Medulla oblongata (tissue), 1 donor: Measurements from ENCODE around the gene CGB3.

Experiments
- DNase-seq: peaks from one replicate; pipeline ENCODE4 v3.0.0-alpha.2; 2015; ENCODE audit errors: extremely low spot score

CGB3 gene

DNA sequence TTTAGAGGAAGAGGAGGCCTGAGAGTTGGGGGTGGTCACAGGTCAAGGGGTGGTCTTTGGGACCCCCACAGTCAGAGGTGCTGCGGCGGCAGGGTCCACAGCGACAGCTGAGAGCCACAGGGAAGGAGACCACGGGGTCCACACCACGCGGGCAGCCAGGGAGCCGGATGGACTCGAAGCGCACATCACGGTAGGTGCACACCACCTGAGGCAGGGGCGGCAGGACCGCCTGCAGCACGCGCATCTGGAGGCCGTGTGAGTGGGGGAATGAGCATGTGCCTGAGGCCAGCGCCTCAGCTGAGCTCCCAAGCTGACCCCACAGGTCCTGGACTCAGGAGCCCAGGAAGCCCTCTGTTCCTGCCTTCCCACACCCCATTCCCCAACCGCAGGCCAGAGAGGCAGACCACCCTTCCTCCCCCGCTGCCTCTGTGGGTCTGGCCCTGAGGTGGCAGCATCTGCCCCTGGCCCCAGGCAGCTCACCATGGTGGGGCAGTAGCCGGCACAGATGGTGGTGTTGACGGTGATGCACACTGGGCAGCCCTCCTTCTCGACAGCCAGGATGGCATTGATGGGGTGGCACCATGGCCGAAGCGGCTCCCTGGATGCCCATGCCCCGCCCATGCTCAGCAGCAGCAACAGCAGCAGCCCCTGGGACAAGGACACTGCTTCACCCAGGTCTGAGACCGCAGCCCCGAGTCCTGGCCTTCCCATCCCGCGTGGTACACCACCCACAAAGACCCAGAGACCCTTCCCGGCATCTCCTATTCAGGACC, 7.9 kb downstream of the CGB3 start:
- no peak for DNase-seq

DNA sequence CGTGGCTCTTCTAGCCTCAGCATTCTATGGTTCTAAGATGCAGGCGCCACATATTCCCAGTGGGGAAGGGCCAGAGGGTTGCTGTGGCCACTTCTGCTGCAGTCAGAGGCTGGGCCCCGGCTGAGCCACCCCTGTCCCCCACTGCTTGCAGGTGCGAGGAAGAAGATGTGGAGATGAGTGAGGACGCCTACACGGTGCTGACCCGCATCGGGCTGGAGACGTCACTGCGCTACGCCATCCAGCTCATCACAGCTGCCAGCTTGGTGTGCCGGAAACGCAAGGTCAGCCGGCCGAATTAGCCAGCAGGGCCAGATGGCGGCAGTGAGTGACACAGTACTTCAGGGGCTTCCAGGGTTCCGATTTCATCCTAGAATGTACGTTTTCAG, 9.3 kb downstream of the CGB3 start:
- DNase-seq, result no peak

DNA sequence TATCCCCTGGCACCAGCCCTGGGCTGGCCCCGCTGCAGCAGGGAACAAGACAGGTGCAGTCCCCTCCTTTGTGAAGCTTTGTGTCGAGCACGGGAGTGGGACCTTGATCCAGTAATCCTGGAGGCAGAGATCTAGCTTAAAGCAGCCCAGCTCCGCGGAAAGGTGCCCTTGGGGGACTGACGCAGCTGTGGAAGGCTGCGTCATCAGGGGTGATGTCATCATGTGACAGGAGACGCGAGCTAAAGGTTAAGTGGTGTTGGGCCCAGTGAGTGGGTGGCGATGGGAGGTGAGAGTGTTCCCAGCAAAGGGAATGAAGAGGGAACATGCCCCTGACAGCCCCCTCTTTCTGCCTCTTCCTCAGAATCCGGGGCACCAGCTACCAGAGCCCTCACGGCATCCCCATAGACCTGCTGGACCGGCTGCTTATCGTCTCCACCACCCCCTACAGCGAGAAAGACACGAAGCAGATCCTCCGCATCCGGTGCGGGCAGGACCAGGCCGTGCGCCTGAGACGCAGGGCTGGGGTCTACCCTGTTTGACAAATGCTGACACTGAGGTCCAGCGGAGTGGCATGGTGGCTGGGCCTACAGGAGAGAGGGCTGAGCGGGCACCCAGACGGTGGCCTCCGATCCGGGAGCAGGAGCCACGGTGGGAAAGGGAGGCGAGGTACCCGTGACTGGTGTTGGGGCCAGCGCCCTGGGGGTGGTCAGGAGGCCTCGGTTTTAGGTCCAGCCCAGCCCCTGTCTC, 9.8 kb downstream of the CGB3 start:
- DNase-seq, result no peak

DNA sequence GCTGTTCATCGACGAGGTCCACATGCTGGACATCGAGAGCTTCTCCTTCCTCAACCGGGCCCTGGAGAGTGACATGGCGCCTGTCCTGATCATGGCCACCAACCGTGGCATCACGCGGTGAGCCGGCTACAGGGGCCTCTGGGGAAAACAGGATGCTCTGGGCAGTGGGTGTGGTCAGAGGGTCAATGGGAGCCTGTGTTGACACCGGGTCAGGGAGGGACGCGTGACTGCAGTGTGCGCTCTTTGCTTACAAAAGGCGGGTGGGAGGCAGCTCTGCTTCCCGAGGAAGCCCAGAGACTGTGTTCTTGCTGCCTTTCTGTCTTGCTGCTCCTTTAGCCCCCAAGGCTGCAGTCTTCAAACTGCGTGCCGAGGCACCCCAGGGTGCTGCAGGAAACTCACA, 12.9 kb downstream of the CGB3 start:
- DNase-seq, result no peak

DNA sequence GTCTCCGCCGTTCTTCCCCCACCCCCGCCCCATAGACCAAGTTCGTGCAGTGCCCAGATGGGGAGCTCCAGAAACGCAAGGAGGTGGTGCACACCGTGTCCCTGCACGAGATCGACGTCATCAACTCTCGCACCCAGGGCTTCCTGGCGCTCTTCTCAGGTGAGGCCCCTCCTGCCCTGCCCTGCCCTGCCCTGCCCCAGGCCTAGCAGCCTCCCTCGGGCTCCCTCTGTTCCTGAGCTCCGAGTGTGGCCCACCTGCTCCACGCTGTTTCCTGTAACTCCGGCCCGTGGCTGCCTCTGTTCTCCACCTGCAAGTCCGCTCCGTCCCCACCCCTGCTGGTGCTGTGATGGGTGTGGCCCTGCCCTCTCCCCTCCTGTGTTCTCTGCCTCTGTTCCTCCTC, 13.7 kb downstream of the CGB3 start:
- DNase-seq, result no peak

DNA sequence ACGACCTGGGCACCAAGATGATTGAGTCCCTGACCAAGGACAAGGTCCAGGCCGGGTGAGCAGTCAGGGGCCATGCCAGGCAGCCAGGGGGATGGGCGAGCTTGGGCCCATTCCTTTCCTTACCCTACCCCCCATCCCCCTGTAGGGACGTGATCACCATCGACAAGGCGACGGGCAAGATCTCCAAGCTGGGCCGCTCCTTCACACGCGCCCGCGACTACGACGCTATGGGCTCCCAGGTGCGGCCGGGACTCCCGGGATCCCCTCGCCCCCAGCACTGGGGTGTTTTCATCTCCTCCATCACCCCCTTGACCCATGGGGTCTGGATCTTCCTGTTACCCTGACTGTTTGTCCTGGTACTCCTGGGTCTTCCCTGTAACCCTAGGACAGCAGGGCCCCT, 14.3 kb downstream of the CGB3 start:
- DNase-seq, result no peak

DNA sequence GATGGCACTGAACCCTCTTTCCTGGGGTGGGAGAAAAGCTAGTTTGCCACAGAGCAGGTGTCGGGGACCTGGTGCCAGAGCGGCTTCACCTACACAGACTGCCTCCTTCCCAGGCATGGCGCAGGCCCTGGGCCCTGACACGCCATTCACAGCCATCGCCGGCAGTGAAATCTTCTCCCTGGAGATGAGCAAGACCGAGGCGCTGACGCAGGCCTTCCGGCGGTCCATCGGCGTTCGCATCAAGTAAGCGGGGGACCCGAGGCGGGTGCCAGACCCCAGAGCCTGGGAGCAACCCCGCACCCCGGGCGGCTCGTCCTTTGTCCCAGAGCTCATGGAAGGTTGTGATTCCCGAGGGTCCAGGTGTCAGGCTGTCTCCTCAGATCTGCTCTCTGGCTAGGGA, 17.2 kb downstream of the CGB3 start:
- DNase-seq, result no peak

DNA sequence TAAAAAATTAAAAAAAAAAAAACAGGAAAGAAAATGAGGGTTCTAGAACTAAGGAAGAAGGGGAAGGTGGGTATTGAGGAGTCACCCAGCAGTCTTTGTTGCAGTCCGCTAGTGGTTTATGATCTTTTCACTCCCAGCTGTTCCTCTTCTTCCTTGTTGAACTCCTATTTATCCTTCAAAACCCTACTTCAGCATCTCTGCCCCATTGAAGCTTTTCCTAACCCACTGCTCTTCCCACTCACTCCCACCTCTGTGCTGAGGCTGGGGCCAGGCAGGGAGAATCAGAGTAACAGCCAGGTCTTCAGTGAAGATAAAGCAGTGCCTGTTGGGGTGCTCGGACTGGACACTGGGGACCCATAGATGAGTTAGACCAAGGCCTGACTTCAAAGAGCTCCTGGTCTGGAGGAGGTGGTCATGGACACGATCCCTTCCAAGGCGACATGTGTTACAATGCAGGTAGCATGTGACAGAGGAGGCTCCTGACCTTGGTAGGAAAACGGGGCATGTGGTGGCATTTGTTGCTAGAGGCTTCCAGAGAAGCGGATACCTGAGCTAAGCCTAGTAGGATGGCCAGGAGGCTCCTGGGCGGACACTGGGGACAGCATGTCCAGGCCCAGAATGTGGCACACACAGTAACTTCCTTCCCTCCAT, 19.0 kb downstream of the CGB3 start:
- no peak for DNase-seq

DNA sequence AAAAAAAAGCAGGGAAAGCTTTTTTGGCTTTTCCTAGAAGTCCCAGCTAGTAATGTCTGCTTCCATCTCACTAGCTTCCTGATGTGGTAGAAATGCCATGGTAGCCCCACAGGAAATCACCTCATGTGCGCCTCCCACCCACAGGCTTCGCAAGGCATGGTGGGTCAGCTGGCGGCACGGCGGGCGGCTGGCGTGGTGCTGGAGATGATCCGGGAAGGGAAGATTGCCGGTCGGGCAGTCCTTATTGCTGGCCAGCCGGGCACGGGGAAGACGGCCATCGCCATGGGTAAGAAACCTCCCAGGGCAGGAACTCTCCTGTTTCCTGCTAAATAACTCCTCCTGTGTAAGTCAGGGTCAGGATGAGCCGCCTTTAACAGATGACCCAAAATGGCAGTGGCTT, 20.0 kb downstream of the CGB3 start:
- no peak for DNase-seq

DNA sequence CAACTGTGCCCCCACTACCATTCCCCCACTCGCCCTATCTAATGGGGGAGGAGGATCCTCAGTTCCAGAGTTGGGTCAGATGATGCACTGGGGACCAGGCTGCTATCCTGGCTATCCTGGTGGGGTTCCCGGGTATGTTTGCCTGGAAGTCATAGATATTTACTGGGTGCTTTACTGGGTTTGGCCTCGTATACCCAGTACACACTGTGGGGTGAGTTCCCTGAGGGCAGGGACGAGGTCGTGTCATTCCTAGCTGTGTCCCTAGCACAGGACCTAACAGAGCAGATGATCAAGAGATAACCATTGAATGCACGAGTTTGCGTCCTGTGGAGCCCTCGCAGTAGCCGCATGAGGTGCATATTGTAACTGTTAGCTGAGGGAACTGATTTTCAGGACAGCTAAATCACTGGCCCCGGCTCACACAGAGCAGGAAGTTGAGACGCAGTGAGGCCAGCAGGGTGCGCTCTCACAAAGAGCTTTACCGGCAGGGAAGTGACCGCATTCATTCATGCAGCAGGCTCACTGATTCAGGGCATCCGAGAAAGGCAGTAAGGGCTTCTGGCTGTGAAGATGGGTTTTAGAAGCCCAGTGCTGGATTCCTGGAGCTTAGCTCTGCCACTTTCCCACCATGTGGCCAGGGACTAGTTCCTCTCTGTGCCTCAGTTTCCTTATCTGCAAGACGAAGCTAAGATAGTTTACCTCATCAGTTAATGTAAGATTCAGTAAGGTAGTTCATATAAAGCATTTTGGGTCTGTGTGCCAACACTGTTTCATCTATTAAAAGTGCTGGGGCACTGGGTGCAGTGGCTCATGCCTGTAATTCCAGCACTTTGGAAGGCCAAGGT, 24.4 kb downstream of the CGB3 start:
- DNase-seq, result no peak

DNA sequence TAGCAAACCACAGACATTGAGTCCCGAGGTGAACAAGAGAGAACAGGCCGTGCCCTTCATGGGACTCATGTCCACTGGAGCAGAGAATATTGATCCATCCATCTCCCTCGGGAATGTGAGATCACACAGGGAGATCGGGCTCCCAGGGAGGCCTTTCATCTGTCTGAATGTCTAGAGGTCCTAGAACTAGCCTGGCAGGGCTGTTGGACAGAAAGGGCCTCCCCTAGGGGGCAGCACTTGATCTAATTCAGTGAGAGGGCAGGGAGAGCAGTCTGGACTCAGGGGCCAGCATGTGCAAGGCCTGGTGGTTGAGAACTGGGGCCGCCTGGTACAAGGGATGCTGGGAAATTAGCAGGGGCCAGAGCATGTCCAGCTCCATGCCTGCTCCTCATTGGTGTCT, 26.2 kb downstream of the CGB3 start:
- no peak for DNase-seq

DNA sequence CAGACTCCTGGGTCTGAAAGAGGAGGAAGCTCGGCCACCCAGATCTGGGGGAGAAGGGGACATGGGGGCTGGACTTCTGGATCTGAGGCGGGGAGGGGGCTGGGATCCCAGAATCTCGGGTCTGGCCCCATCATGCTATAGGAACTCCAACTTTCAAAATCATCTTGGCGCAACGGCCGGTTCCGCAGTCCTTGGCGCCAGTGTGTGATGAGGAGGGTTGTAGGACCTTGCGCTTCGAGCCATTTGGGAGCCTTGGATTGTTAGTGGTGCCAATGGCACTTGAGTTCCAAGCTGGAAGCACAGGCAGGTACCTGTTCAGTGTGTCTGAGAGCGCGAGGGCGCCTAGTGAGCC, 30.1 kb downstream of the CGB3 start:
- DNase-seq, result no peak

DNA sequence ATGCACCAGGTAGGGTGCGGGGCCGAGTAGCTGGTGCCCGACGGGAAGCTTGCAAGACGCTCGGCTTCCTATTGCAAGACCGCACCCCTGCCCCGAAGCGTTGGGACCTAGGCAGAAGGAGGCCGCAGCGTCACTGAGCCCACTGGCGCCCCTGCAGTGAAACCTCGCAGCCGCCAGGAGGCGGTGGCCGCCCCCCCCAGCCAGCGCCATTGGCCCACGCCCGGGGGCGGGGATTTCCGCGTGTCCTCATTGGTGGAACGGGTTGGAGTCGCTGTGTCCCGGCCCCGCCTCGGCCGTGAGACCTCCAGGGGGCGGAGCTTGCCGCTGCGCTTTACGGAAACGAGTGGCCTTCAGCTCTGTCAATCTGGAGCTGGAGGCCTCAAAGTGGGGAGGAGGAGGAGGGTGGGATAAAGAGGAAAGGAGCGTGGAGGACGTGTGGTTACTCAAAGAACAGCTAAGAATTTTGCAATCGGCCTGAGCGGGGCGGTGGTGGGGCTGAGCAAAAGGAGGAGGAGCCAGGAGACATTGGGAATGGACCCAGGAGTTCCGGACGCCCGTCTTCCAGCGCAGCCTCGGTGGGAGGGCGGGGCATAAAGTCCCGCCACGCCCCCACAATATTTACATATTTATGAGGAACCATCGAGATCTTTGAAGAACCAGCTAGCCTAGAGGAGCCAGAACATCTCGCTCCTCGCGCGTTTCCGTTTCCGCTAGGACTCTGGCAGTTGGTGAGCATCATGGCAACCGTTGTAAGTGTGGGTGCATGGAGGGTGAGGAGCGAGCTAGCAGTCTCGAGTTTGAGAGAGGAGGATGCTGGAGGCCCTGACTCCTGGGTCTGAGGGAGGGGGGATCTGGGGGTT, 30.7 kb downstream of the CGB3 start, which contains the start of the genes GYS1 and RUVBL2:
TSS of gene GYS1 (minus strand) at position 135 of the 860 bp plus-strand sequence. CDS start 197 bp downstream, outside the sequence.
TSS of gene RUVBL2 (plus strand) at position 713 of the 860 bp plus-strand sequence. CDS start at position 738, 25 bp downstream.
- peak; percentile 100 for DNase-seq

DNA sequence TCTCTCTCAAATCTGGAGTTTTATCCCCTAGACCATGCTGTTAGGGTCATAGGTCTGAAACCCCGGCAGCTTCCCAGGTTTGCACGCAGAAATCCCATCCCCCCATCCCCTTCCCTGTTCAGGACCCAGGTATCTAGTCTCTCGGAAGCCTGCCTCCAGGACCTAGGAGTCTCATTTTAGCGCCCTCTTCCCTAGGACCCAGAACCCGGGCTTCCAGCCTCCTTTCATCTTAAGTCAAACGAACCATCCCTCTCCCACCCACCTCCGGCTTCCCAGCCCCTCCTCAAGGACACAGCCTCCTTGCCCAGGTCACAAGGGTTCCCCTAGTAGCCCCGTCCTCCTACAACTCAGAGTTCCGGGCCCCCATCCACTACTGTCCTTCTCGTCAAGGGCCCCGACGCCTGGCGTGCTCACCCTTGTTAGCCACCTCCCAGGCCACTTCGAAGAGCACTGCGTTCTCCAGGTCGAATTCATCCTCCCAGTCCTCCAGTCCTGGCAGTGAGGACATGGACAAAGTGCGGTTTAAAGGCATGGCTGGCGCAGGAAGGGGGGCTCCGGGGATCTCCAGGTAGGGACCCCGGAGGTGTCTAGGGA, 31.5 kb downstream of the CGB3 start:
- DNase-seq, result peak; percentile 38

DNA sequence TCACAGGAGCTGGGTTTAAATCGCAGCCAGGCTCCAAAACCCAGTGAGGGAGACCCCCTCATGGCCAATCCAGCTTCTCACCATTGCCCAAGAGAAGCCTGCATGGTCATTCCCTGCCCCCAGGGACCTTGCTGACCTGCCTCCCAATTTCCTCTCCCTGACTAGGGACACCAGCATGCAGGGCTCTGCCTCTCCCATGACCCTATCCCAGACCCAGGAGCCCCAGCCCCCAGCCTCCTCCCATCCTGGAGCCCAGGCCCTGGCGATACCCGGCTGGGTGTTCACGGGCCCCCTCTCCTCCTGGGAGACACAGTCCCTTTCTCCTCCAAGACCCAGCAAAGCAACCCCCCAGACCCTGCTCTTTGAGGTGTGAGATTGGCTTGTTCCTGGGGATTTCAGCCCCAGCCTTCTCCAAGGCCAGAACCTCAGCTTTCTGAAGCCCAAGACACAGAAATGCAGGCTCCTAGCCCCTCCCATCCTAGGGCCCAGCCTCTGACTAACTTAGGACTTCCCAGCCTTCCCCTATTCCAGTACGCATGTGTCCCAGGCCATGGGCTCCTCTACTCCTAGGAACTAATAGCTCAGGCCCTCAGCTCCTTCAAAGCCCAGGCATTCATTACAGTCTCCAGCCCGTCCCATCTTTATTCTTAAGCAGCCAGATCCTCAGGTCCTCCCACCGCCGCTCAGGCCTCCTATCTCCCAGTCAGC, 32.1 kb downstream of the CGB3 start:
- peak; percentile 62 for DNase-seq

DNA sequence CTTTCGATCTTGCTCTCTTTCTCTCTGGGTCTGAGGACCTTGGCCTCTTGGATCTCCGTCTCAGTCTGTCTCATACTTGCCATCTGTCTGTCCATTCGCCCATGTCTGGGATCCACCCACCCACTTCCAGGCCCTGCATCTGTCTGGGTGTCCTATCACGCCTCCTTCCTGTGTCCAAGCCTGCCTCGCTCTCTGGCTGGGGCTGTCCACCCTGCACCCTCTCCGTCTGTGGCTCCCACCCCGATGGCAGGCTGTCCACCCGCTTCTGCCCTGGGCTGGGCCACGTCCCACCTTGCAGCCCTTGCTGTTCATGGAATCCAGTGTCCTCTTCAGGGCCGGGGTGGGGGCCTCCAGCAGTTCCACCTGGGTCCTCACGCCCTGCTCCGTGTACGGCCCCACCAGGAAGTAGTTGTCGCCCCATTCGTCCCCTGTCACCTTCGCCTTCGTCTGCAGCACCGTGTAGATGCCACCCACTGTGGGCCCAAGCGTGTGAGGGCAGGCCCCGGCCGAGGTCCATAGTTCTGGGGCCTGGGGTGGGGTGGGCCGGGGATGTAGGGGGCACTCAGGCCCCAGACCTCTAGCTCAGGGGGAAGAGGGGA, 33.0 kb downstream of the CGB3 start:
- no peak for DNase-seq

DNA sequence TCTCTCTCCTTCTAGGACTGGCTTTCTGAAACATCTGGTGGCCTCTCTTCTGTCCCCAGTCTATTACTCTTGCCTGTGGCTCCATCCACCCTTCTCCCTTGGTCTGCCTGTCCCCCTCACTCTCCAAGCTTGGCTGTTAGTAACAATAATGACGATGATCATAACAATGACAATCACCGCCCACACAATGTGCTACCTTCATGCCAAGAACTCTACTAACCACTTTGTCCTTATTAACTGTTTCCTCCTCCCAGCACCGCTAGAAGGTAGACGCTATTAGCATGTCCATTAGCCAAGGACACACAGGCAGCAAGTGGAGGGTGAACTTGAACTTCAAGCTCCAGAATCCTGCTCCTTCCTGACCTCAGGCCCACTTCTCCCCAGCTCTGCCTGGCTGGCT, 33.7 kb downstream of the CGB3 start:
- no peak for DNase-seq

DNA sequence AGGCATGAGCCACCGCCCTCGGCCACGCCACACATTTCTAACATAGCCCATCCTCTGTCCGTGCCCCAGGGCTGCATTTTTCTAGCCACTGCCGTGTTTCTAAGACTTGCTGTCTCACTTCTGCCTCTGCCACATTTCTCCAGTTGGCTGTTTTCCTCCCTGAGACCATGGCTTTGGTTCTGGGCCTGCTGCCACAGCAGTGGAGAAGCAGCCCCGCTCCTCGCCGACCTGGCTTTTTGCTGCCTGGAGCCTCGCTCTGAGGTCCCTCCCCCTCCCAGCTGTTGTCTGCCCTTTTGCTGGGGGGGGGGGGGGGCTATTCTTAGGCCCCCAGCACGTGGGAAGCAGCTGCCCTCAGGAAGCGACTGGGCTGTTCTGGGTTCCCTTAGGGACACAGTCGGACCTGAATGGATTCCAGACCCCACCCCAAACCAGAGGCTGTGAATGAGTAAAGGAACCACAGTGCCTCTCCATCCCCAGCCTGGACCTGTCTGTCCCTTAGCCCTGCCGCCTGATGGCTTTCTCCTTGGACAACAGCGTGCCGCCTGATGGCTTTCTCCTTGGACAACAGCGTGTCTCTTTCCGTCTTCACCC, 34.3 kb downstream of the CGB3 start:
- peak; percentile 66 for DNase-seq

DNA sequence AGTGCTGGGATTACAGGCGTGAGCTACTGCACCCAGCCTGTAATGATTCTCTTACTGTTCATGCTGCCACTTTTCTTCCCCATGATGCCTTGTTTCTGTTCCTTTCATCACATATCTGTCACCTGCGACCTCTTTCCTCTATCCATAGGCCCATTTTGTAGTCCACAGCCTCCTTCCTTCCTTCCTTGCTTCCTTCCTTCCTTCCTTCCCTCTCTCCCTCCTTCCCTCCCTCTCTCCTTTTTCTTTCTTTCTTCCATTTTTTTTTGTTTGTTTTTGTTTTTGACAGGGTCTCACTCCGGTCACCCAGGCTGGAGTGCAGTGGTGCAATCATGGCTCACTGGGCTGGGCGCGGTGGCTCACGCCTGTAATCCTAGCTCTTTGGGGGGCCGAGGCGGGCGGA, 35.3 kb downstream of the CGB3 start:
- no peak for DNase-seq
